GM19025 (cell line): Measurements from ENCODE around the gene NUP93.
"Not testable (repeated sequence)": the region's sequence is repeated elsewhere in the genome, so short reads cannot be mapped to it uniquely, and the experiment has no call there.

ENCODE experiments used
- ATAC-seq: cut with Tn5 transposase; IDR thresholded peaks from one replicate; pipeline ENCODE4 v1.9.1; 2021; ENCODE audit warnings: mild to moderate bottlenecking, low read depth, moderate library complexity; ENCODE audit not compliant: unreplicated experiment

Gene NUP93

DNA sequence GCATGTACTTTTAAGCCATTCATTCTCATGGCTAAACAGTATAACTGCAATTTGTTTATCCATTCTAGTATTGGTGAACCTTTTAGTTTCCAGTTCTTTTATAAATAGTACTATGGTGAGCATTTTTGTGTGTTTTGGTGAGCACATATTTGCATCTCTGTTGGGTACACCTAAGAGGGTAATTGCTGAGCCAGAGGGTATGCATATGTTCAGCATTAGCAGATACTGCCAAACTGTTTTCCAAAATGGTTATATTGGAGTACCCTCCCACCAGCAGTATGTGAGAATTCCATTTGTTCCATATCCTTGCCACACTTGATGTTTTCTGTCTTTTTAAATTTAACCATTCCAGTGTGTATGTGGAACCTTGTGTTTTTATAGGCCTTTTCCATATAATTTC lies 81.0 kb downstream of the NUP93 start:
- ATAC-seq = no peak

DNA sequence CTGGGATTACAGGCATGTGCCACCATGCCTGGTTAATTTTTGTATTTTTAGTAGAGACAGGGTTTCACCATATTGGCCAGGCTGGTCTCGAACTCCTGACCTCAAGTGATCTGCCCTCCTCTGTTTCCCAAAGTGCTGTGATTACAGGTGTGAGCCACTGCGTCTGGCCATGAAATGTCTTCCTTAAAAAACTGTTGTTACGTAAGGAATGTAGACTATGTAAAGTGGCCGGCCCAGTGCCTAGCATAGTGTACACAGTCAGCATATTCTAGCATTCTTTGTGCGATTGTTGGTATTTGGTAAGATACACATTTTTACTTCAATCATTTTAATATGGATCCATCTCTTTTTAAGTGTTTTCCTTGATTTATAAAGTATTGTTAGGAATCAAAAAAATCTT lies 81.7 kb downstream of the NUP93 start:
- ATAC-seq = not testable (repeated sequence)

DNA sequence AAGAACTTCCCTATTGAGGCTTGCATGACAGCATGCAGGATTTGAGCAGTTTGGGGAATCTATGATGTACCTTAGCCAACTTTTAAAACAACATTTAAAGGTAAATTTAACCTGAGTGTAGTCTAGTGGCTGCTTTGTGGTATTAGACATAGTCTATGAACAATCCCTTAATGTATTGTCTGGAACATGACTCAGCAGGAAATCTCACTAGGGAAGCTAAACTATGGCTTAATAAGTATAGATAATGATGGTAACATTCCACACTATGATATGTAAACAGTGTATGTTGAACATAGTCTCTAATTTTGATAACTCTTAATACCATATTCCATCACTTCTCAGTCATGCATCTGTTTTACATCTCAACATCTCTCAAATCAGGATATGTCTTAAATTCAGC lies 83.0 kb downstream of the NUP93 start:
- no peak for ATAC-seq

DNA sequence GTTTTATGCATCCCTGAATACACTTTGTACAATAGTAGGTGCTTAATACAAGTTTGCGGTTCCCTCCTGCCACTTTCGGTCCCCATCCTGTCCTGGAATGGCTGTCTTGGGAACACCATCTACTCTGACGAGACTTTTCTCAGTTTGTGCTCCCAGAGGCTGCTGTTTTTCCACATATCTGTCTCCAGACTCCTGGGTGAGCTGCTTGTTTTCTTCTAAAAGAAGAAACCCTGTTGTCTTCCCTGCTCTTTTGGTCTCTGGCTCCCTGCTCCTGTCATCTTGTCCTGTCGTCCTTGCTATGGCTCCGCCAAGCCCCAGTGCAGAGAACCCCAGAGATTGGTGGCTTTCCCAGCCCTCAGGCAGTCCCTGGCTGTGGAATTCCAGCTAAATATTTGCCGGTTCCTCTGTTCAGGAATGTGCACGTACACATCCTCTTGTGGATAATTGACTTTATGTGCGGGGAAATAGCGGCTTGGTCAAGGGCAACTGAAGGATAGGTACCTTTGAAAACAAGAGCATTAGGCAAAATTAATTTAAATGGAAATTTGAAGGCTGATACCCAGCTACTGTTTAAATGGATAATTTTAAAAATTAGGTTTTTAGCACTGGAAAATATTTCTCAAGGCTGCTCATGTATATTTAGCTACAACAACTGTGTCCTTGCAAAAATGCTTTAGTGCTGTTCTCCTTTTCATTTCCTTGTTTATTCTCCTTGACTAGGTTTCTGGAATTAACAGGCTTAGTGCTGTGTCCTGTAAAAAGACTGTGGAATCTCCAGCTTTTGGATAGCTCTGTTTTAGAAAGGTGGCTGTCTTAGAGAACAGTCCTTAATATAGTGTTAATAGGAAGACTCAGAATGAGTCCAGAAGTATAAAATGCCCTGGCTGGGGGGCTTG lies 84.9 kb downstream of the NUP93 start:
- ATAC-seq = no peak

DNA sequence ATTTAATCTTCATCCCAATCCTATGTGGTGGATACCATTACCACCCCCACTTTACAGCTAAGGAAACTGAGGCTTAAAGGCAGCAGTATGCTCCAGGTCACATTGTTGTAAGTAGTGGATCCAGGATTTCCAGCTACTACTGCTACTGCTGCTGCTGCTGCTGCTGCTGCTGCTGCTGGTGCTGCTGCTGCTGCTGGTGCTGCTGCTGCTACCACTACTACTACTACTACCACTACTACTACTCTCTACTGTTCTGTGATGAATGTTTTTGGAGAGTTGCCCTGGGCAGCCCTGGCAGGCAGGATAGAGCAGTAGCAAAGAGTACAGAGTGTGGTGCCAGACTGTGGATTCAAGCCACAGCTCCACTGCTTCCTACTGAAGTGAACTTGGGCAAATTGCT lies 85.8 kb downstream of the NUP93 start:
- ATAC-seq = no peak

DNA sequence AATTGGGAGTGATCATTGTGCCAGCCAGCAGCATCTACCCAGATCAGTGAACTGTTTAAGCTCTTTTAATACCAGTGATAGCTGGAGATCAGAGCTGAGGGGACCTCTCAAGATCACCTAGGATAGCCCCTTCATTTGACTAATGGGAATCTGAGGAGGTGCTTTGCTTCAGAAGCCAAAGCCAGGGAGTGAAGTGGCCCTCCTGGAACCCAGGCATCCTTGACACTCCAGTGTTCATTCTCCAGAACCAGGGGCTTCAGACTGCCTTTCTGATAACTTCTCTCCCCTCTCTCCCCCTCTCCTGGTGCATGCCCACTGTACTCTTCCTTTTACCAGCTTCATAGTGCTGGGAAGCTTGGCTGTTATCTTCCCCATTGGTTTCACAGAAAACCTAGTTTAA lies 87.1 kb downstream of the NUP93 start:
- no peak for ATAC-seq

DNA sequence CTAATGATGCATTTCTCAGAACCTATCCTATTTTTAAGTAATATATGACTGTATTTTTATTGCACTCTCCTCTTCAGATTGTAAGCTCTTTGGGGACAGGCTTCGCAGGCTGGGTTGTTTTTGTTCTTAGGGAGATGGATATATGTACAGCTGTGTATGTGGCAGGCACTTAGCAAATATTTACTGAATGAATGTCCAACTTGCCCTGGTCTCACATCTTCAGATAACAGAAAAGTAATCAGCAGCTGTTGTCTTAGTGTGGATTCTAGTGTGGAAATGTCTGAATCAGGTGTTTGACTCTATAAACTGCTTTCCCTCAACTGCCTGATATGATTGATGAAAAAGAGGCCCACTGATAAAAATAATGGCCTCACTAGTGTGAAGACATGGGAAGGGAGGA lies 88.0 kb downstream of the NUP93 start:
- no peak for ATAC-seq

DNA sequence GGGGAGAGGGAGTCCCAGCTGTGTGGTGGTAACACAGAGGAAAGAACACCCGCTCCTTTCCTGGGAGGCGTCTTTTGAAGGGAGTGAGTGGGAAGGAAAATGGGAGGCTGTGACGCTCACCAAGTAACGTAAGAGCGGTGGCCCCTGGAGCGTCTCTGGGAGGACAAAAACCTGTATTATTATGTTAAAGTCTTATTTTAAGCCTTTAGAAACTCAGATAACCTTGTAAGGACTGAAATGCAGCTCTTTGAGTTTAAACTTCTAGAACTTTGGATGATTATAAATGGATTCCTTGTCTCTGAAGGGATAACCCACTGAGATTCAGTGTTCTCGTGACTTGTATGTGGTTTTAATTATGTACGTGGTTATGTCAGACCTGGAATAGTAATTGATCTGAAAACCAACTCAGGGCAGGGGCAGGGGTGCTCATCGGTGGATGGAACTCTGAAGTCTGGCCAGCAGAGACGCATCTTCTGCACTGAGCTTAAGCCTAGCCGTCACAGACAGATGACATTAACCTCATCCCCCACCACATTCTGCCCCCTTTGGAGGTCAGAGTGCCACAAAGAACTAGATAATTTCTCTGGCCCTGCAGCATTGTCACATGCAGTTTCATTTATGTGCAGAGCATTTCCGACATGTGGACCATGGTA lies 93.3 kb downstream of the NUP93 start:
- no peak for ATAC-seq

DNA sequence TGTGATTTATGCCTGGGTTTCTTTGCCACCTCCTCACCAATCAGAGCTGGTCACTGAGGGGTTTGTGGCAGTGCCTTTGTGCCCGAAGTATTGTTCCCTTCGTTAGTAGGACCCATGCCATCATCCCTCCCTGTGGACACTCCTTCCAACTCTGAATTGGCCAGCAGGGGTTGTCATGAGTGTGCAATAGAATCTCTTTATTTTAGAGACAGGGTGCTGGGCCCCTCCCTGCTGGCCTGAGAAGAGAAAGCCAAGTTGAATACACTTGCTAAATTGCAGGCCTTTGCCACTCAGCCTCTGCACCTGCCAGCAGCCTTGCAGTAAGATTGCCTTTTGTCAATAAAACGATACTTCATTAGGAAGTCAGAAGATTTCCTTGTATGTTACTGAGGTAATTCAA lies 94.4 kb downstream of the NUP93 start:
- ATAC-seq = no peak

DNA sequence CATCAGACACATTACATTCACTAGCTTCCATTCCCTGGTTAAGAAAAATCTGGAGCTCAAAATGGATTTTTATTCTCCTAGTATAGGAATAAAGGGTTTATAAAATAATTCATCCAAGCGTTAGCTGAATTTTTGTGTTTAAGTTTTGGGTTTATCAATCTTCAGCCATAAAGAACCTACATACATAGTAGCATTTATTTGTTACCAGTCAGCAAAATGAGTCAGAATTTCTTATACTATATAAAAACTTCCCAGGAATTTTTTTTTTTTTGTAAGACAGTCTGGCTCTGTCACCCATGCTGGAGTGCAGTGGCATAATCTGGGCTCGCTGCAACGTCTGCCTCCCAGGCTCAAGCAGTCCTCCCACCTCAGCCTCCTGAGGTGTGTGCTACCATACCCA lies 94.9 kb downstream of the NUP93 start:
- no peak for ATAC-seq

DNA sequence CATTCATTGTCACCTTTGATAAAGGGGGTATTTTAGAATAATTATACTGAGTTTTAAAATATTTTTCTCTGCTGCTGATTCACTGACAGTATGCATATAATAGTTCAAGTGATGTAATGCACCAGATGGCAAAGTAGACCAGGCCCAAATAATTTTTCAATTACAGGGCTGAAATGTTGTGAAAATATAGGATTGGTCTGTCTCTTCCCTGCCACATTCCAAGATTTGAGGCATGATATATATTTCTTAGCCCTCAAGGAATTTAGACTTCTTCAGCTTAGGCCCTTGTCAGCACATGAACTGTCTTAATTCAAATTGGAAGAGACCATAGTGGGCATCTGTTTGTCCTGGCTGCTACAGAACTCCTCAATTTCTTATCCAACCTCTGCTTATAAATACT lies 95.9 kb downstream of the NUP93 start:
- ATAC-seq = no peak

DNA sequence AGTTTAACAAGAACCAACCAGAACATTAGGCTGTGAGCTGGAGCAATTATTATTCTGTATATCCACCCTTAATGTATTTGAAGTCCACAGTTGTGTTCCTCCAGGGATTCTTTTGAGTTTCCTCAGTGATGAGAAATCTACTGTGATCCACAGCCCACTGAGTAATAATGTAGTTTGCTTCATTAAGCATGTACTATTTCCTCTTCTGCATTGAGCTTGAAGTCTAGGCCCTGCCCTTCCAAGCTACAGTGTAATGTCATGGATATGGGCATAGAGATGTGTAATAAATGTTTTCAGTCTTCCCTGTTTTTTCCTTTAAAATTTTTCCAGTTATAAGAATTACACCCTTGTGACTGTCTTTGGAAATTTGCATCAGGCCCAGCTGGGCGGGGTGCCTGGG lies 98.7 kb downstream of the NUP93 start:
- no peak for ATAC-seq

DNA sequence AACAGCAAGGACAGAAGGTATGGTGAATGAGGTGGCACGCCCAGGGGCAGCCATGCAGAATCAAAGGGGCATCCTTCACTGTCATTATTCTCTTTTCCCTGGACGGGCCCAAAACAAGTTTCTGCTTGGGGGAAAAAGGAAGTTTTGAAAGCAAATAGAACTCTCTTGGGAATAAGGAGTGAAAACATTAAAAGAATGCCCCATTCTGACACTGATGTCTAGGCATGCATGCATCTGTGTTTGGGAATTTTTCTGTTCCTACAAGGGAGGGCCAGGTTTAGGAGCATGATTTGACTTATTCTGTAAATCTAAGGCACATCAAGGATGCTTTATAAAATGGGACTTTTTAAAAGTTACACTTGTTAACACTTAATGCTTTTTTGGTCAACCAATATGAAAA lies 100.7 kb downstream of the NUP93 start:
- ATAC-seq = no peak

DNA sequence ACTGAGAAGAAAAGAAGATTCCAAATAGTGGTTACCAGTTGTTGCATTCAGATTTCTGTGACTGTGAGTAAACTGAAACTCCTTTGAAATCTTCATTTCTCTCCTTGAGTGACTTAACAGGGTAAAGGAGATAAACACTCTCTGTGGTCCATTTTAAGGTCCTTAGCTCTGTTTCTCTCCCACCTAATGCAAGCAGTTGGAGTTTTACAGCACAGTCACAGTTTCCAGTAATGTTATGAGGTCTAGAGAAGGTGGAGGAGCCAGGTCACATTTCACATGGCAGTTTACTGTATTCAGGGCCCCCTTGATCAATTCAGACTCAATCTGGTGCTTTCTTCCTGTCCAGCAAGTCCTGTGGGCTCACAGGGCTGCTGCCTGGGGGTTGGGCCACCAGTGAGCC lies 102.8 kb downstream of the NUP93 start:
- no peak for ATAC-seq

DNA sequence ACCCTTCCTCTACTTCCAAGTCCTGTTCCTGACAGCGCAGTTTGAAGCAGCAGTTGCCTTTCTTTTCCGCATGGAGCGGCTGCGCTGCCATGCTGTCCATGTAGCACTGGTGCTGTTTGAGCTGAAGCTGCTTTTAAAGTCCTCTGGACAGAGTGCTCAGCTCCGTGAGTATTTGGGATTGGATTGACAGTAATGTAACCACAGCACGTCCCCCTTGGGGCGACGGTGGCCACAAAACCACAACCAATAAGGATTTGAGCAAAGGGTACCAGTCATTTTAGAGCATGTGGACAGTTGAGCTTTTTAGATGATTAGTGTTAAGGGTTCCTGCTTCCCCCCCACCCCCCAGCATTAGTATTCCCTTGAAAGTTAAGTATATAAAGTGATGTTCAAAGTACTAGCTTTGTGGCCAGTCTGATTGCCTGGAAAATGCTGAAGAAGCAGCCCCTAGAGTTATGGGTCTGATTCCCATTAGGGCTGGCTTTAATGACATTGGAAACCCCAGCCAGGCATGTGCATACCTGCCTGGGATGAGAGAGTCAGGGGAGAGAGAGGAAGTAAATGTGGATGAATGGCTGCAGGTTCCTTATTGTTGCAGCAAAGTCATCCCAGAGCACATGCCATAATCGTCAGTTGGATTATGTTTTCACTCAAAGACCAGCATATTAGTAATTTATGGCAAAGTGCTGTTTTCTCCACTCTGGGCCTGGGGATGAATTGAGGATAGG lies 103.5 kb downstream of the NUP93 start:
- no peak for ATAC-seq

DNA sequence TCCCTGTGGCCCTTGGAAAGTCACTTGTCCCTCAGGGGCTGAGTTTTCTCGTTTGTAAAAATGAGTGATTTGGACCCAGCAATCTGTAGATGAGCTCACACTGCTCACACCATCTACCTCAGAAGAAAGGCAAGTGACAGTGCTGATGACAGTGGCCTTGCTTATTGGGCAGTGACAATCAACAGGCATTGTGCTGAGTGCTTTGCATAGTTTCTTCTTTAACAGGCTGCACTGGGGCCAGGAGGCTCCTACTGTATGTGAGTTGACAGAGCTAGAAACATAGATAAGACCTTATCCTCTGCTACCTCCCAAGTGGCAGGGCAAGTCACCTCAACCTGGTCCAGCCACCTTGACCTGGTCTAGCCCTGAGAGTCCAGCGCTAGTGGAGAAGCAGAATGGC lies 105.4 kb downstream of the NUP93 start:
- ATAC-seq = no peak

DNA sequence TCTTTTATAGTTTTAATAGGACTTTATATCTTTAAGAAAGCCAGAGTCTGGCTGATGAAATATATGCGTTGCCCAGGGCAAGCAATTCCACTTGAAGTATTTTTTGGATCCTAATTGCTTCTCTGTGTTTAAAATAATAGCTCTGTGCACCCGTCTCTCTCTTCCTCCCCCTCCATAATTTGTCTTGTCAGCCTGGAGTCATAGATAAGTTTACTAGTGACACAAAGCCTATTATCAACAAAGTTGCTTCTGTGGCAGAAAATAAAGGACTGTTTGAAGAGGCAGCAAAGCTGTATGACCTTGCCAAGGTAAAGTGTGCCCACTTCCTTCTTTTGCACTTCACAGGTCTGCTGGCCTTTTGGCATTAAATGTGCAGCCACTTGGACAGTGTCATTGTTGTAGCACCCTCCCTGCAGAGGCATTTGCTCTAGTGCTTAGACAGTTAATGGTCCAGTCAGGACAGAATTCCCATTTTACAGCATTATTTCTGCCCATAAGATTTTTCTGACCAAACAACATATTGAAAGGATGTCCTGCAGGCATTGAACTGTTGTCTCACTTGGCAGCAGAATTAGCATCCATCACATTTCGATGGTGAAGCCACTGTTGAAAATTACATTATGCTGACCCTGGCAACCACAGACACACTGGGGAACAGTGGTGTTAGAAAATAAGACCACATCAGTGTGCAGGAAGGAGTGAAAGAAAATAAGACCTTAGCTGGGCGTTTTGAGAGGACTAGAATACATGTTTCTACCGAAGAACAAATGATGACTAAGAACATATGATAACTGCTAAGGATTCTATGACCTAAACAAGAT lies 106.7 kb downstream of the NUP93 start:
- no peak for ATAC-seq

DNA sequence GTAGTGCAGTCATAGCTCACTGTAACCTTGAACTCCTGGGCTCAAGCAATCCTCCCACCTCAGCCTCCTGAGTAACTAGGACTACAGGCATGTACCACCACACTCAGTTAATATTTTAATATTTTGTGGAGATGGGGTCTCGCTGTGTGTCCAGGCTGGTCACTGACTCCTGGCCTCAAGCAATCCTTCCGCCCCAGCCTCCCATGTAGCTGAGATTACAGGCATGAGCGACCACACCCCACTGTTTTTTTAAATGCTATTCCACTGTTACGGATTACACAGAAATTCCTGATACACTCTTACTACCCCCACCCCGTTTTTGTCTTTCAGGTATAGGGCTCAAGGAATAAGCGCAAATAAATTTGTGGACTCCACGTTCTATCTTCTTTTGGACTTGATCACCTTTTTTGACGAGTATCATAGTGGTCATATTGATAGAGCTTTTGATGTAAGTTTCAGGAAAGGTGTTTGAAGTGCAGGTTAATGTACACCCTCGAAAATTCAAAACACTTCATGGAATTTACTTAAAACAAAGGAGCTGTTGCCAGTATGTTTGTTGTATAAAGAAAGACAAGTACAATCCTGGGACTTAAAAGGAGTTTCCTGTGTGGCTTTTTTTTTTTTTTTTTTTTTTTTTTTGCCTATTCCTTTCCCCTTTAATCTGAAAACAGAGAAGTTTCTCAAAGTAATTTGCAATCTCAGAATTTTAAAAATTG lies 108.9 kb downstream of the NUP93 start:
- ATAC-seq = no peak

DNA sequence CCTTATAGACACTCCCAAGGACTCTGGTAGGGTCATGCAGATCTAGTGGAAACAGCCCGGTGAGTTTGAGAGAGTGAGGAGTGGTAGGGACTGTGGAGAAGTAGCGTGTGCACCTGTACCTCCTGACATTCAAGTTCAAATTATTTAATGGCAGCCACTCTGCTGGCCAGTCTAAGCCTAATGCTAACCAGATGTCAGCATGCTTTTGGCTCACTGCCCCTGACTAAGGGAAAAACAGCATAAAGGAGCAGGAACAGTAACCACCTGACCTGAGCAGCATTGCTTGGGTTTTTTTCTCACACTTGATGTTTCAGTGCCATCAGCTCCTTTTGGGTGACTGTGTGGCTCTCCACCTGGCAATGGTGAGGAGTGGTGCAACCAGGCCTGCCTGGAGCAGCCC lies 111.3 kb downstream of the NUP93 start:
- ATAC-seq = no peak

DNA sequence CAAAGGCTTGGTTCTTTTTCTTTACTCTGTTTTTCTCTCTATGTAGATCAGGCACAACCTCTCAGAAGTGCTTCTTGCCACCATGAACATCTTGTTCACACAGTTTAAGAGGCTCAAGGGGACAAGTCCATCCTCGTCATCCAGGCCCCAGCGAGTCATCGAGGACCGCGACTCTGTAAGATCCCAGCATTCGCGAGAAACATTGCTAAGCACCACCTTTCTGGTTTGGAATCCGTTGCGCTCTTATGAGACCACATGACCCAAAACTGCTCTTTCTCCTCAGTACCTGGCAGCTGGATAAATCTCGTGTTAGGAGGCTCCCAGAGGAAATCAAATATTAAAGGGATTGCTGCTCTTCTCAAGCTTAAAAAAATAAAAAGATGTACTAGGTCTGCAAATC lies 111.7 kb downstream of the NUP93 start:
- ATAC-seq = no peak
